Measurements from ENCODE around the gene ADRA2B.
"Not testable (repeated sequence)": the region's sequence is repeated elsewhere in the genome, so short reads cannot be mapped to it uniquely, and the experiment has no call there.

Gene ADRA2B

DNA sequence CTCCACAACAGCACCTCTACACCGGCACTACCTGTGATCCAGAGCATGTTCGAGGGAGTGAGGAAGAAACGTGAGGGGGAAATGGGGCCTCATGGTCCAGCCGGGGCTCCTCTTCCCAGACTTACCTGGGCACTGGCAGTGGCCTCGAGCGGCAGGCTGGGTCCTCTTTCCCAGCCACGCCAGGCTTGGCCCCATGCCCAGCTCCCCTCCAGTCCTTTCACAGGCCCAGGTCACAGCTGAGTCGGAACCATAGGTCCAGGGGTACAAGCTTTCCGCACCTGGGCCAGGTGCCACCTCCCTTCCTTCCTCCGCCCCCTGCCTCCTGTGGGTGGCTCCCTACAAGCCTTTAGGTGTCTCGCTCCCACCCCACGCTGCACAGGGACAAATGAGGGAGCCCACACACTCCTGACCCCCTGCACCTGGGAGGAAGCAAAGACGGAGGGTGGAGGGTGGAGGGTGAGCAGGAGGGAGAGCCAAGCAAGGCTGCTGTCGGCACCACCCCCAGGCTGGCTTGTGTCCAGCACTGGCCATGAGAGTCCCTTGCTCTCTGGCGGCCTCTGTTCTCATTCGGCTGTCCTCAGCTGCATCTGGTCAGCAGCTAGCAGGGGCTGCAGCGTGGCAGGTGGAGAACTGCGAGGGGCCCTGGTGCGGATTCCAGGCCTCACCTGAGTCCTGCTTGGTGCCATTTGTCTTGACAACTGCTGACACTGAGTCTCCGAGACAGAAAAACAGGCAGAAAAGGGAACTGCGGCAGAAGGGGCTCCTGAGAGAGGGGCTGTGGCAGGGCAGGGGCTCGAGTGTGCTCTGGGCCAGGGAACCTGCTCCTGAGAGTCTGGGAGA, 26.8 kb downstream of the ADRA2B start:
- no peak for DNase-seq (ENCODE audit: low read depth in 2 of 2)

DNA sequence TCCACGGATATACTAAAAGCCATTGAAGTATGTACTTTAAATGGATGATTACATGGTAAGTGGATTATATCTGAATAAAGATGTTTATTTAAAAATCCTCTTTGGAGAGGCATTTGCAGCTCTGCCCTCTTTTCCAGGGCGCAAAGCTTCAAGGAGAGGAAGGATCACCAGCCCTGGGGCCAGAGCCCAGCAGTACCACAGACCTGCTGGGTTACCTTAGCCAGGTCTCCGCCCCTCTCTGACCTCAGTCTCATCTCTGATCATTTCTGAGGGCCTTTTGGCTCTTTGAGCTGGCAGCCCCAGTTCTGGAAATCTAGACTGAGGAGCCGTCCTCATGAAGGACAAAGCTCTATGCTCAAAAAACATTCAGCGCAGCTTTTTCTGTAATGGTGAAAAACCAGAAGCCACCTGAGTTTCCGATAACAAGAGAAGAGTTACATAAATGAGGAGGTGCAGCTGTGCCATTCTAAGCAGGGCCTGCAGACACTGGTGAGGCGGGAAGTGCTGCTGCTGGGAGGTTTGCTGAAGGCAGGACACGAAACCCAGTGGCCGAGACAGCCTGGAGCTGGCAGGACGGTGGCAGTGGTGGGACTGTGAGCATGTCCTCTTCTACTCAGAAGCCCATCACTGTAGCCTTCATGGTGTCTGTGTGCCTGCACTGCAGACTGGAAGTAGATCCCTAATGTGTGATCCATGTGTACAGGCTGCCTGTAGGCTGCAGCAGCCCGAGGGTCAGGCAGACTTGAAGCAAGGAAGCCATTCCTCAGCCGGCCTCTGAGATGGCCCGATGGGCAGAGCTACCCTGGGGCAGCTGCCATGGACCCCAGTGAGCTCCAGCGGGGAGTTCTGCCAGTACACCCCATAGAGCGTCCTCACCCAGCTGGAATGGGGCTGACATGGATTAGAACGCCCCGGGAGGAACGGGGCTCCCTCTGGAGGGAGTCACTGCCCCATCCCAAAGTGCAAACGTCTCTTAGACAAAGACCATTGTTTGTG, 27.7 kb downstream of the ADRA2B start:
- DNase-seq (ENCODE audit: low read depth in 2 of 2): no peak

DNA sequence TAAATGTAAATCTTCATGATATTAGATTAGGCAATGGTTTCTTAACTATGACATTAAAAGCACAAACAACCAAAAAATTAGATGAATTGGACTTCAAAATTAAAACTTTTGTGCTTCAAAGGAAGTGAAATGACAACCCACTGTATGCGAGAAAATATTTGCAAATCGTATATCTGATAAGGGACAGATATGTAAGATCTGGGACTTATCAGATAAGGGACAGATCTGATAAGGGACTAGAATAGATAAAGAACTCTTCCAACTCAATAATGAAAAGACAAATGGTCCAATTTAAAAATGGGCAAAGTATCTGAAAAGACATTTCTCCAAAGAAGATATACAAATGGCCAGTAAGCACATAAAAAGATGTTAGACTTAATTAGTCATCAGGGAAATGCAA, 29.2 kb downstream of the ADRA2B start:
- no peak for DNase-seq (ENCODE audit: low read depth in 2 of 2)

DNA sequence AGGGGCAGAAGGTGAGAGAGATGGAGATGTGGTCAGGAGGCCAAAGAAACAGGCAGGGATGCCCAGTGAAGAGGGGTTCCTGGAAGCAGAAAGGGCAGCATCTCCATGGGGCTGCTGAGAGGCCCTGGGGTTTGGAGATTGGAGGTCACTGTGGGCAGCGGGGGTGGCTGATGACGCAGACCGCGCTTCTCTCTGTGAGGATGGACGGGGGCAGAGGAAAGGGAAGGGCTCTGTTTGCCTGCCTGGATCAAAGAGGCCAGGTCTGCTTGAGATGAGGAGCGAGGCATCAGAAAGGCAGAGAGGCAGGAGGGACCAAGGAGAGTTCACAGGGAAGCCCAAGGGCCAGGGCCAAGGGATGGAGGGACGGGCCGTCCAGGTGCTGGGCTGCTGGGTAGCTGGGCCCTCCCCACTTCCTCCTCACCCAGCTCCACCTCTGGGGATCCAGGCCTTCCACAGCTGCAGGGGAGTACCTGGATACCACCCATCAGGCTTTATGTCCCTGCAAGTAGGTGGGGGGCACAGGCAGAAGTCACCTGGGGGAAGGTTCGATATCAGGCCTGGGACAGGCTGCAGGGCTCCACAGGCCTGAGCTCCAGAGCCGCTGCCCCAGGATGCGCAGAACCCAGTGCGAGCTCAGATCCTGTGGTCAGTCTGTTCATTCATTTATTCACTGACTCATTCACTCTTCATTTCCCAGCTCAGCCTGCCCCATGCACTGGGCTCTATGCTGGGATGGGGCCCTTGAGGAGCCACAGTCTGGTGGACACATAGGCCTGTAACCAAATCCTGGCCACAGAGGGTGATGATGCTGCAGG, 30.6 kb downstream of the ADRA2B start:
- no peak for DNase-seq (ENCODE audit: low read depth in 2 of 2)

DNA sequence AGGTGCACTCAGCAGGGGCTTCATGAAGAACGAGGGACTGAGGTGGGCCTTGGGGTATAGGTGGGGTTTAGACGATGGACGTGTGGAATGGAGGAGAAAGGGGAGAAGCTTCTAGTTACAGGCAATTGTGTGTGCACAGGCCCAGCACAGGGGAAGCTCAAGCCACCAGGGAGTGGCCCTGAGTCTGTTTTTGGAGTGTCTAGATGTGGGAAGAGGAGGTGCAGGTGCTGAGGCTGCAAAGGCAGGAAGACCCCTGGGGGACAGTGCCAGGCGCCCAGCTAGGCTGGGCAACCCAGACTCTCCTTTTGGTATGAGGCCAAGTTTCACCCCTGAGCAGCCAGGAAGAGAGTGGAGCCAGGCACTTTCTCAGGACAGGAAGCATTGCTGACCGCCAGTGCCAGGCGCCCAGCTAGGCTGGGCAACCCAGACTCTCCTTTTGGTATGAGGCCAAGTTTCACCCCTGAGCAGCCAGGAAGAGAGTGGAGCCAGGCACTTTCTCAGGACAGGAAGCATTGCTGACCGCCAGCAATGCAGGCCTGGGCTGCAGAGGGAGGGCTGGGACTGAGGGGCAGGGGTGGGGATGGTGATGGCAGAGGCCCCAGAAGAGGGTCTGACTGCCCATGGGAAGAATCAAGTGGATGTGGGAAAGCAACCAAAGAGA, 31.4 kb downstream of the ADRA2B start:
- not testable (repeated sequence) for DNase-seq (ENCODE audit: low read depth in 2 of 2)

DNA sequence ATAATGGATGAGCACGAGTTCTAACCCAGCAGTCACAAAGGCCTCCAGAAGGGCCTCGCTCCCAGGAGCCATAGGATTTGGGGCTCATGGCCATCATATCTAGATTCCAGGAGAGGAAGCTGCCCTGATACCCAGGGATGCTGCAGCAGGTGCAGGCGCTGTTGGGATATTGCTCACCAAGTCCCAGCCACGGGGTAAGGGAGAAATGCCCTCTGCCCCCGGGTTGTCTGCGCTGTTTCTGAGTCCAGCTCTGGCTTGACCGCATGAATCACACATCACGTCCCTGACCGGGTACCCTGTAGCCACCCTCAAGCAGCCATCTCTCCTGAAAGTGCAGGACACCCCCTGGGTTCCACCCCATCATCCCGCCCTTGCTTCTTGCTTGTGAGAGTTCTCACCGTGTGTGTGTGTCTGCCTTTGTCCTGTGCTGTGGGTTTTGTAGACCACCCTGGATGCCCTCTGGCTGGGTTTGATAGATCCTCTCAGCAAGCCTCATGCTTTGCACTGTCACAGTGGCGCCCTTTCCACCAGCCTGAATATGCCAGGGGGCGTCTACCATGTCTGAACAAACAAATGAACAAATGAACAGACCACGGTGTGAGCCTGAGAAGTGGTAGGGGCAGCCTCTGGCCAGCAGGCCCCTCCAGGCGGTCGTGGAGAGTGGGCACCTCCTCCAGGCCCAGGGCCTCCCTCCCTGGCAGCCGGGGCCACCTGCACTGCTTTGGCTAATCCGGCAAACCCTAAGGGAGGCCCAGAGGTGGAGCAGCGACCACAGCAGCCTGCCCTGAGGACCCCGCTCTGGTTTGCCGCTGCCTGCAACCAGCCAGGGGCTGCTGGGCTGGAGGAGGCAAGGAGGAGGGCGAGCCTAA, 32.1 kb downstream of the ADRA2B start:
- DNase-seq (ENCODE audit: low read depth in 2 of 2): no peak

DNA sequence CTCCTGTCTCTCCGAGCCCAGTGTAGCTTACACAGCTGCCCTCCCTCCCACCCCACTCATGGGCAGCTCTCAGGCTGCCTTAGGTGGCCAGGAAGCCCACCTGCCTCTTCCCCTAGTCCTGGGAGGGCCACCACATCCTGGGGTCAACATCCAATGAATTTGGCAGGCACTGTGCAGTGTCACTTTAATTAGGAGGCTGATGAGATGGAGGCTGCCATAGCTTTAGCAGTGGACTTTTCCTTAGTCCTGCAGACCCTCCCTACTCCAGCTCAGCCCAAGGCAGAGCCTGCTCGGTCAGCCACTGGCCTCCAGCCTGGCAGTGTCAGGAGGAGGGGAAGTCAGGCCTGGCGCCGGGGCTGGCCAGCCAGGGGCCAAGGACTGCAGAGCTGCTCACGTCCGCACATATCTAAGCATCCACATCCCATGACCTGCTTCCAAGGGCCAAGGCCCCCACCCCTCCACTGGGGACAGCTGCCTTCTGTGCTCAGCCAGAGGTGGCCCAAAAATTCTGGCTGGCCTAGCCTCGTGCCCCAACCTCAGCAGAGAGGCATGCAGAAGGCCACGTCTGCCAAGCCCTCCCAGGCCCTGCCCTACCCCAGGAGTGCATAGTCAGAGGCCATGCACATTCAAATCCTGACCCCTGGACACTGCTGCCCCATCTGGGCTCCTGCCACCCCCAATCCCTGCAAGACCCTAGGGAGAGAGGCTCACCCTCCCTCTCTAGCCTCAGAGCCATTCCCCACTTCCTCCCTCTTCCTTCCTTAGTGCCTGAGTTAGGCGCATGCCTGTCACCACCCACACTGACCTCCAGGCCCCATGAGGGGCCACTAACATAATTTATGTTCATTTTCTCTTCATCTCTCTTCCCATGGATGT, 33.1 kb downstream of the ADRA2B start:
- no peak for DNase-seq (ENCODE audit: low read depth in 2 of 2)

DNA sequence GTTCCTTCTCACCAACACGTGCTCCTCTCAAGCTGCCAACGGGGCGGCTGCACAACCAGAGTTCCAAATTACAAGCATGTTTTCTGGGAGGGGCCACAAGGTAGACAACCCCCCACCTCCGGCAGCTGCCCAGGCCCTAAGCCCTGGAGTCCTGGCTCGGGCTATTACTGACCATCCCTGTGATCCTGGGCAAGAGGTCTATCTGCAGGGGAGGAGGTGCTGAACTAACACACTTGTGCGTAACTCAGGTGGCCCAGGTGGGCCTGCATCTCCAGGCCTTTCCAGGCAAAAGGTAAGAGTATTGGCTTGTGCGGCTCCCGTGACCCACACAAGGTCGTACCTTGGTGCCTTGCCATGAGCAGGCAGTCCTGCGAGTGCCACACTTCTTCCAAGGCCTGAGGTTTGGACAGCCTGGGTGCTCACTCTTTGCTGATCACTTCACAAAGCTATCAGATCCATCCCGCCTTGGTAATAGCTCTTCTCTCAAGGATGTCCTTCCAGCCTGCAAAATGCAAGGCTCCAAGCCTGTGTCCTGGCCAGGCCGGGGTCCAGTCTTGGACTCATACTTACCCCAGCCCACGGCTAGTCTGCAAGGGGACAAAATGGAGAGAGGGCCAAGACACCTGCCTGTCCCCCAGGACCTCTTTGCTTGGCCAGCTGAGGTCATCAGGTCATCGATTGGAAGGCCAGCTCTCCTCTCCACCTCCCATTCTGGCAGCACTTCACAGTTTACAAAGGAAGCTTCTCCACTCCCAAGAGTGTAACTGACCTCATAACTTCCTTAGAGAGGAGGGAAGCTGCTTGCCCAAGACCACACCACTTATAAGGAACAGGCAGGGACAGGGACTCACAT, 33.9 kb downstream of the ADRA2B start:
- DNase-seq (ENCODE audit: low read depth in 2 of 2): no peak

DNA sequence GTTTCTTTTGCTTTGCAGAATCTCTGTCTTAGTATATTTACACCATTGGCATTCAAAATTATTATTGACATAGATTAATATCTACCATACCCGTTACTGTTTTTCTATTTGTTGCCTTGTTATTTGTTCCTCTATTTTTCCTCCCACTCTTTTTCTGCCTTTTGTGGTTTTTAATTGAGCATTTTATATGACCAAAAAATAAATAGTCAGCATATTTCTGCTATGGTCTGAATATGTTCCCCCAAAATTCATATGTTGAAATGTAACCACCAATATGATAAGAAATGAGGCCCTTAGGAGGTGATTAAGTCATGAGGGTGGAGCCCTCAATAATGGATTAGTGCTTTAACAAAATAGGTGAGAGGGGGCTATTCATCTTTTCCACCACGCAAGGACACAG, 35.3 kb downstream of the ADRA2B start:
- DNase-seq (ENCODE audit: low read depth in 2 of 2): no peak

DNA sequence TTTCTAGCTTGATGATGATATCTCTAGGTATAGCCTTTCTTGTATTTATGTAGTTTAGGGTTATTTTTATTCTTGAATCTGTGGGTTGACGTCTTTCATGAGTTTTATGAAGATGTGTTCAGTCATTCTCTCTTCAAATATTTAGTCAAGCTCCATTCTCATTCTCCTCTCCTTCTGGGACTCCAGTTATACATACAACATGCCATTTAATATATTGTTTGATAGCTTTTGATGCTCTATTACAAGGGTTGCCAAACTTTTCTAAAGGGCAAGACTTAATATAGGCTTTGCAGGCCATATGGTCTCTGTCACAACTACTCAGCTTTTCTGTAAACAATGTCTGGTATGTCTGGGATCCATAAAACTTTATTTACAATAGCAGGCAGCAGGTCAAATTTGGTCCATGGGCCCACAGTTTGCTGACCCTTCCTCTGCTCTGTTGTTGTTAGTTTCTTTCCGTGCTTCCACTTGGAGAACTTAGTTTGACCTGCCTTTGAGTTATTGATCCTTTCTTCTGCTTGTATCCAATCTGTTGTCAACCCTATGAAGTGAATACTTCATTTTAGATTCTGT, 41.1 kb downstream of the ADRA2B start:
- DNase-seq (ENCODE audit: low read depth in 2 of 2): no peak

DNA sequence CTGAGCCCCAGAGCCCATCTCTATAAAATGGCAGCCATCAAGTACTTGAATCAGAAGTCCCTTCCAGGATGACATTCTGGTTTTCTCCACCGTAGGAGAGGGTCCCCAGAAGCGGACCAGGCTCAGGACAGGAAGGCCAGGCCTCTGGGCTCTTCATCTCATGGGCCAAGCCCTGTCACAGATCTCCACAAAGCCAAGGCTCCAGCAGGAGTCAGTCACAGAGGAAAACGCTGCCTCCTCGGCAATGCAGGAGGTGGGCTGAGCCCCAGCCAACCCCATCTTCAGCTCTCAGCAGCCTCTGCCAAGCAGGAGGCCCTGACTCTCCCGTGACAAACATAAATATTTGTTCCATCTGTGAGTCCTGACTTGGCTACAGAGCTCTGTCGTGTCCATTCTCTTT, 42.2 kb downstream of the ADRA2B start:
- DNase-seq (ENCODE audit: low read depth in 2 of 2): no peak

DNA sequence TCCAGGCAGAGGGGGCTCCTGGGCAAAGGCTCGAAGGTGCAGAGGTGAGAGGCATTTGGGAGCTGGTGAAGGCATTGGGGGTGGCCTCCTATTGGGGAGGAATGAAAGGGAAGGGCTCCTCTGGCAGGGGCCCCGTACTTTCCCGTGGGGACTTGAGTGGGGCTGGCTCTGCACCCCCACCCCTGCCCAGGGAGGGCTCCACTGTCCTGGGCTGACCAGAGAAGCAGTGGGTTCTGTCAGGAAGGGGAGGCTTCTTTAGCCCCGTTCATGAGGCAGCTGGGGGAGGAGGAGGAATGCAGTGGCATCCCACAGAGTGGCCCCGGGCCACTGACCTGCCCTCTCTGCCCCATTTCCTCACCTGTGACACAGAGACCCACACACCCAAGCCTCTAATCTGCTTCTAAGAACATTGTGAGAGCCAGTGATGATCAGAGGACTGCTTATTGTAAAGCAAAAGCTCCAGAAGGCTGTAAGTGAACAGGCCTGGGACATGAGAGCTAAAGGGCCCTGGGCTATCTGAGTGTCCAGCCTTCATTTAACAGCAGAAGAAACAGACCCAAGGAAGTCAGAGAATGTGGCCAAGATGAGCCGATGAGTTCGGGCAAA, 43.1 kb downstream of the ADRA2B start:
- no peak for DNase-seq (ENCODE audit: low read depth in 2 of 2)

DNA sequence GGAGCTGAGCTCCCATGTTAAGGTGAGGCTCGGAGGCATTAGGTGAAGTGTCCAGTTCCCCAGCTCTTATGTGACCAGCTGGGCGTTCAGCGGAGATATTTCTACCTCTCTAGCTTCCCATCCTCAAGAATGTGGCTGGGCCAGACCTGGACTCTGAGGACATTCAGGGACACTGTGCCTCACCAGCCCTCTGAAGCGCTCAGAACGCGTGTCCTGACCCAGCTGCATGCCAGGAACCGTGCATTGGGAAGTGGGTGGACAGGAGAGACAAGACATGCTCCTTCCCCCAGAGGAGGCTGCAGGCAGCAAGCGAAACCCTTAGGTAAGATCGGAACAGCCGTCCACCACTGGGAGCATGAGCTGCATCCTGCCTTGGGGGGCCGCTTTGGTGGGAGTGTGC, 43.6 kb downstream of the ADRA2B start:
- no peak for DNase-seq (ENCODE audit: low read depth in 2 of 2)

DNA sequence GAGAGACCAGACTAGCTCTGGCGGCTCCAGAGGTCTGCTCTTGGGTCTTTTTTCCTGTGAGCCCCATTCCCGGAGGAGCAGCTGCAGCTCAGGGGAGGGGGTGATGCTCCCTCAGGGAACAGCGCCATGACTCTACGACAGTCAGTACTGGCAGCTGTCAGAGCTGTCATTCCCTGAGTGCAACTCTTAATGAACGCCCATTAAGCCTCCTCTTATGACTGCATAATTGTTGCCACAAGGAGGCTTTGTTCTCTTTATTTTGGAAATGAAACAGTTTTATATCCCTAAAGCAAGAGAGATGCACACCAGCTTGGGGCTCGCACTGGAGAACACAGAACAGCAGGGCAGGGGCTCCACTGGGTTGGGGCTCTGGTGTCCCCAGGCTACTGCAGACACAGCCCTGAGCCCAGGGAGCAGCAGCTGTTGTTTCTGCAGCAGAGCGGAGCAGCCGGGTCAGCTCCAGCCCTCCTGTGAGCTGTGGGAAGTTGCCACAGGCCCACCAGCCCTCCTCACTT, 44.3 kb downstream of the ADRA2B start:
- not testable (repeated sequence) for DNase-seq (ENCODE audit: low read depth in 2 of 2)

DNA sequence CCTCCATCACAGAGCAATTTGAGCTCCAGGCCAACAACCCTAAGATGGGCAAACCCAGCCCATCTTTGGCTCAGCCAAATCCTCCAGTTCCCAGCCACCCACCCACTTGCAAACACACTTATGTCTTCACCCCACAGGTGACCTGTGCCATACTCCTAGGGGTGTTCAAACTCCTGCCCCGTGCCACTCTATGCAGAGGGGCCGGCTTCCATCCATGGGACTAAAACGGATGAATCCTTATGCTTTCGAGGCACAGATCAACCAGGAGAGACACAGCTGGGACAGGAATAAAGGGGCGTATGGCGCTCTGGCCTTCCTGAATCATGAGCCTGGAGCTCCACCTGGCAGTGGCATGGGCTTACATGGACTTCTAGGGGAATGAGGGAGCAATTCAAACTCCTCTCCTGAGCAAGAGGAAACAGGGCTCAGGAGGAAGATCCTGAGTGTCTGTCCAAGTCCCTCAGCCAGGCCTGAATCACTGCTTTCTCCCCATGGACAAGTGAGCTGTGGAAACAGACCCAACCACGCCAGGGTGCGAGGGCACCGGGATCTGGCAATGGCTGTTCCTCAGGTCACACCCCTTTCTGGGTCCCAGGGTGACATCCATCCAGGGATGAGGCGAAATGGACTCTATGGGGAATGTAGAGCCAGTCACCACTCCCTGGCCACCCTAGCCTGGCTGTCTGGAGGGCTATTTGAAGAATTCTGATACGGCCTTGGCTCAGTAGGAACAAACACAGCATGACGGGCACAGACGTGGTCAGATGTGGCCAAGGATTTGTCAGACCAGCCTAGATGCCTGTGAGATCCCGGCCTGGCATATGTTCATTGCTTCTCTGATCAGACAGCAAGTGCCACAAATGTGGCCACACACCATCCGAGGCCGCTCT, 45.0 kb downstream of the ADRA2B start:
- not testable (repeated sequence) for DNase-seq (ENCODE audit: low read depth in 2 of 2)

DNA sequence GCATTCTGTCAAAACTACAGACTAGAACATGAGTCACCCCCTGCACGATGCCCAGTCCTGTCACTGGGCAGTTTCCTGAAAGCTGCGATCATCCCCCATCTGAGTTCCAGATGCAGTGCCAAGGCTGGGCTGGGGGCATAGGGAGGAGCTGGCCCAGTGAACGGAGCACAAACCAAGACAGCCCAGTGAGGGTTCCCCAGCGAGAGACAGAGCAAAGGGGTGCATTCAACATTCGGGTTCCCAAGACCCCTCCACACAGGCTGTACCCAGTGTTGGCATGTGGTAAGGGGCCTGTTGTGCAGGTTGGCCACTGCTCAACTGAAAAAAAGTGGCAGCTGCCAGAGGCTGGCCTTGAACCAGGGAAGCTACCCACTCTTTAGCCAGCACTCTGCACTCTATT, 46.0 kb downstream of the ADRA2B start:
- DNase-seq (ENCODE audit: low read depth in 2 of 2): not testable (repeated sequence)

All from stimulated activated CD4-positive, alpha-beta T cell treated with anti-CD3 and anti-CD28 coated beads, Interleukin-1b, Interleukin-23, amount 100 ng/mL, for 1 hour (primary cell).